Loucy (cell line): ENCODE measurements around the gene PPFIA1.

Experiments
- CTCF ChIP-seq: fragments of 200-600 bp; sonication (generic); conservative IDR thresholded peaks from 2 replicates; pipeline ENCODE4 v1.5.1; 2014; ENCODE audit warnings: mild to moderate bottlenecking, antibody characterized with exemption, low read length
- EZH2phosphoT487 ChIP-seq: fragments of 200-600 bp; IDR thresholded peaks from 2 replicates; pipeline ENCODE4 v1.6.1; 2018; ENCODE audit warnings: antibody characterized with exemption, mild to moderate bottlenecking, moderate library complexity, borderline replicate concordance

- no peak for TF ChIP-seq CTCF
- TF ChIP-seq EZH2phosphoT487: no peak
Measured at GRCh38 chr11:70364178-70364577, 93.7 kb downstream of the PPFIA1 start.
